GM19025 (cell line): ENCODE measurements around the gene CKMT2.

ENCODE experiments used
- ATAC-seq: cut with Tn5 transposase; IDR thresholded peaks from one replicate; pipeline ENCODE4 v1.9.1; 2021; ENCODE audit warnings: mild to moderate bottlenecking, low read depth, moderate library complexity; ENCODE audit not compliant: unreplicated experiment

CKMT2 gene

DNA sequence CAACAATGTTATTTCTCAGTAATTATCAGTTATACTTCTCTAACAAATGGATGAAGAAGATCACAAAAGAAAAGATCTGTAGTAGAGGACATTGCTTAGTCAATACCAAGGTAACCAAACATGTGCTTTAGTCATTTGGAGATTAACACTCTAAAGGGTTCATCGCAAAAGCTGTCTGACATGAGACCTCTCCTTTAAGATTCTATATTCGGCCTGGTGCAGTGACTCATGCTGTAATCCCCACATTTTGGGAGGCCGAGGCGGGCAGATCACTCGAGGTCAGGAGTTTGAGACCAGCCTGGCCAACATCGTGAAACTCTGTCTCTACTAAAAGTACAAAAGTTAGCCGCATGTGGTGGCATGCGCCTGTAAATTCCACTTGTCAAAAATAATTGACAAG is 18.3 kb upstream of the CKMT2 start:
- no peak for ATAC-seq

DNA sequence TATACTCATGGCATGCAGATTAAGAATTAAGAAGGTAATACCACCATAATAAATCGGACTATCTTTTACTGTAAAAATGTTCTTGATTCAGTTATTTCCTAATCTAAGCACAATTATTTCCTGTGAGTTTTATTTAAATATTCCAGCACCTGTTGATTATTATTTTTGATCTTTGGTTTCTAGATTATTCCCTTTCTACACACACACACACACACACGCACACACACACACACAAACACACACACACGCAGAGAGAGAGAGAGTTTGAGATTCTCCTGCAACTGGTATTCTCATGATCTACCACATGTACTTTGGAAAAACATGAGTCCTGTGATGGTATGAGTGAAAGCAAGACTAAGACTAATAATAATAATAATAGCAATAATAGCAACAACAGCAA is 17.0 kb upstream of the CKMT2 start:
- no peak for ATAC-seq

DNA sequence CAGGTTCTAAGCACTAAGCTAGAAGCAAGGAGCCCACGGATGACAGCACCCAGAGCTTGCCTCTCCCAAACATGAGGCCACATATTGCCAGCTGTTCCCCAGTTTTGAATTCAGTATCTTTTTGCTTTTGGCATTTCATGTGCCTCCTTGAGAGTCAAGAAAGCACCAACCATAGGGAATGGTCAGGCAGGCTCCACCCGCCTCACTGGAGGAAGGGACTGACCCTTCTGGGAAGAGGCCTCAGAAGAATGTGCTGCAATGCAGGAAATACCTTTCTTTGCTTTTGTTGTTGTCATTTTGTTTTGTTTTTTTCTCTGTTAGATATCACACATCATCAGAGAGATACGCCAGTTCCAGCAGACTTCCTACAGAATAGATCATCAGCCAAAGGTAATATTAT is 13.7 kb upstream of the CKMT2 start:
- no peak for ATAC-seq

DNA sequence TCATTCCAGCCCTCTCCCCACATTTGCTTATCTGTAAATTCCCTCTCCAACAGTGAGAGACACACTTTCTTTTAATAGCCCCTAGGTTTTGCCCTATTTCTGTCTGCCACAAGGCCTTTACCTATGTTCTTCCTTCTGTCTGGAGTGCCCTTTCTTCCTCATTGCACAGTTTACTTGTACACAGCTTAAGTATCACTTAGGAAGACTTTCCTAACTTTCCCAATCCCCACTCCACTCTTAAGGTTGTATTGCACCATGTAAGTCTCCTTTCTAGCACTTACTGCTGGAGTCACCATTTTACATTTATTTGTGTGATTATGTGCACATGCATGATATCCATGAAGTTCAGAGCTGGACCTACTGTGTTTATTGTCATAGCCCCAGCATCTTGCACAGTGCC is 10.8 kb upstream of the CKMT2 start:
- ATAC-seq: no peak

DNA sequence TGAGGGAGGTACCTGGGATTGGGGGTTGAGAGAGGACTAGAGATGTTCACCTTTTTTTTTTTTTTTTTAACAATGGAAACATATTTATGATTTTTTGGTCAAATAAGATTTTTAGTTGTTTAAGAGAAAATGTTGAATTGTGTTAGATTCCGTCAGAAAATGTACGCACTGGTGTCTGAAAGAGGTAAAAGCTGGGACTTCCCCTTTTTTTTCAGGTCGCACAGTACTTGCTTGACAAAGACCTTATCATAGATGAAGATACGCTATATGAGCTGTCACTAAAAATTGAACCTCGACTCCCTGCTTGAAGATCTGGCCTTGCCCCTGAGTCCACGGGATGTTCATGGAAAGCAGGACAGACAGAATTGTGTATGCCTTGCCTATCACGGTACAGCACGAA is 7.7 kb upstream of the CKMT2 start:
- no peak for ATAC-seq

DNA sequence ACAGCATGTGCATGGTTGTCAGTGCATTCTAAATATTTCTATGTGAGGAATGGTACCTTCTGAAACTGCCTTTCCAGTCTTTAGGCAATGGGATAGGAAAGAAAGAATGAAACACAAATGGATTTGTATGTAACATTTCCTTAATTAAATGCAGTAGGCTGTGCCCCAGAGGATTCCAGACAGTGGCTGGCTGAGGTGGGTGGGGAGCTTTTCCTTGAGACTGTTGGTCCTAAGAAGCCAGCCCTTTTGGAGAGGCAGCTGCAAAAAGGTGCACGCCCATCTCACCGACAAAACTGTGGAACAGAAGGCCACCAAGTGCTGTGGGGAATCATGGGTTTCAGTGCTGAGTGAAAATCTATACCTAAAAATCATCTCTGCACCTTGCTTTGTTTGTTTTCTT is 6.8 kb upstream of the CKMT2 start:
- no peak for ATAC-seq

DNA sequence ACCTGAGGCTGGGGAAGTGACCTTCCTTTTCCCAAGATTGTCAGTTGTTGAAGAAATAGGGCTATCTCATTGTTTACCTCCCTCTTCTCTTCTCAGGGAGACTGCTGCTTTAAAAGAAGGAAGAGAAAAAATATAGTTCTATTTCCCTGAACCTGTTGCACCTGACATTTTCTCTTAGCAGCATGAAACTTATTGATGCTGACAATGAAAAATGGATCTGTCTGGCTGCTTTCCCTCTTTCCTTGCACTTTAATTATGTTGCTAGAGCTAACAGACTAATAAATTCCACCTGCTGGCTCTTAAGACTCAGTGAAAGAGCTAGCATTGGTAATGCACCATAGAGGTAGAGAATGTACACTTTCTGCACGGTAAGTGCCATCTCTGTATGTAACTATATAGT is 6.2 kb upstream of the CKMT2 start:
- ATAC-seq: no peak

DNA sequence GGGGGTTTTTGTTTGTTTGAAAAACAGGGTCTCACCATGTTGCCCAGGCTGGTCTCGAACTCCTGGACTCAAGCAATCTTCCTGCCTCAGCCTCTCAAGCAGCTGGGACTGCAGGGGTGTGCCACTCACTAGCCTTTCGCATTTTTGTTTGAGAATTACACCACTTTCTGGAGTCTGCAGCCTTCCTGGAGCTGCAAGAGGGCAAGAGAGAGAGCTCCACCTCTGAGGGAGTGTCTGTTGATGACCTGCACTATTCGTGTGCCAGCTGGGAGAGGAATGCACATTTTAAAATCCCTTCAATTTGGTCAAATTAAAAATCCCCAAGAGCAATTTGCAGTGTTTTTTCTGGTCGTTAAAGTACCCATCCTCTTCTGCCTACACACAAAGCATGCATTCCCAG is 5.0 kb upstream of the CKMT2 start:
- no peak for ATAC-seq

DNA sequence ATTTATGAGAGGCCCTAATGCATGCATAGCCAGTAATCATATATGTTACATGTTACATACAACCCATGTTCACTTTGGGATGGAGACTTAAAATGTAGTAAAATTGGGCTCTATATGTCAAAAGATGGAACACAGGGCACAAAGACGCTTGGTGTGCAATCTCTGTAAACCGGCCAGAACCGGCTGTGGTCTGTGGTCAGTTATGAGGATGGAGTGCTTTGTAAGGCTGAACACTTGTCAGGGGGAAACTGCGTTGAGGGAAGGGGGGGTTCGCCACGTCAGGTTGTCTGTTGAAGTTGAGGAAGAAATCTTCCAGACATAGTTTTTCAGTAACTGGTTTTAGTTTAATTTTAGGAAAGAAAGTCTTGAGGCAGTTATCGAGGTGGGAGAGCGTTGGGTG is 2.7 kb upstream of the CKMT2 start:
- ATAC-seq: no peak

DNA sequence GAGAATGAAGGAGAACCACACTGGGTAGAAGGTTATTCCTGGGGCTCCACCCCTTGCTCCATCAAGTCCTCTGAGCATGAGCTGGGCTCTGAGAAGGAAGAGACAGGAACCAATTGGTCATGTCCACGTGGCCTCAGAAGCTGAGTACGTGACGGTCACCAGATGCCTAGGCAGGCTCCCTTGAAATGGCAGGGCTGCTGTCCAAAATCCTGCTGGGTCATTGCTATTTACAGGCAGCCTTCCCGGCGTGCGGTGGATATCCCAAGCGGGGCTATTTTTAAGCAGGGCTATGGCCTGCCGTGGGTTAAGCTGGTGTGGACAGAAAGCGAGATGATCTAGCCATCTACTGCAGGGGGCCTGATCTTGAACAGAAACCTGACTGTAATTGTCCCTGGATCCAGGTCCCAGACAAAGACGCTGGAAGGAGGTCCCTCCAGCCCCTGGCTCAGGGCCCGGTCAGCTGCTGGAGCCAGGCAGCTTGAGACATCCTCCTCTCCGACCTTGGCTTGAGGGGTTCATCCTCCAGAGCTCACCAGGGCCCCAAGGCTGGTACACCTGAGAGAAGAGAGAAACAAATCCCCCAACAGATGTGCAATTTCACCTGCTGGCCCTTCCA is 550 bp upstream of the CKMT2 start:
- ATAC-seq: no peak

DNA sequence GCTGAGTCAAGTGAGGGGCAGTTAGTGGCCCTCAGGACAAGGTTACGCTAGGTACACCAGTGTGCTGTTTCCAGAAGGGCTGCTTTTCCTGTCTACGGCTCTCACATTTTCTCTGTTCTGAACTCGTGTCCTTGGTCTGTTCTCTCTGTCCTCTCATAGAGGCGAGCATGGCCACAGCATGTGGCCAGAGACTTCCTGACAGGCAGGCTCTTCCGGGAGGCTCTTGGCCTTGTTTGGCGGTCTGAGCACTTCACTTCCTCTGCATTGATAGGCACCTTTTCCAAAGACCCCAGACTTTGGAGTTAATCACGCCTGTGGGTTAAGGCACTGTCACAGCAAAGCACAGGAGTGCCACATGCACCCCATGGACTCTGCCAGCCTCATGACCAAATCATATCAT is 1.2 kb downstream of the CKMT2 start:
- no peak for ATAC-seq

DNA sequence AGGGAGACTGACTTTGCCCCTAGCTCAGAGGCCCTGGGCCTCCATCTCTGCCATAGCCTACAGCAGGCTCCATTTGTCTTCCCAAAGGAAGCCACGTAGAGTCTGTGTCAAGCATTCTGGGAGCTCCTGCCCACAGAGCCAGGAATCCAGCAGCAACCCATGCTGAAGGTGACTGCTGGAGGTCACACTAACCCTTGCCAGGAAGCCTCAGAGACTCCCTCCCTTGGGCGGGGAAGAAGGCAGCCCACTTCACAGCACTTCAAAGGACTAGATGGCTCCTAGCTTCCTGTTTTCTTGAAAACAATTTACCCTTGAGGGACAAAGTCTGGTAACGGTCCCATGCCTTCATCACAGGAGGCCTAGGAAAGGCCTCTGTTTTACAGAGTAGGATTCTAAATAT is 1.7 kb downstream of the CKMT2 start:
- no peak for ATAC-seq

DNA sequence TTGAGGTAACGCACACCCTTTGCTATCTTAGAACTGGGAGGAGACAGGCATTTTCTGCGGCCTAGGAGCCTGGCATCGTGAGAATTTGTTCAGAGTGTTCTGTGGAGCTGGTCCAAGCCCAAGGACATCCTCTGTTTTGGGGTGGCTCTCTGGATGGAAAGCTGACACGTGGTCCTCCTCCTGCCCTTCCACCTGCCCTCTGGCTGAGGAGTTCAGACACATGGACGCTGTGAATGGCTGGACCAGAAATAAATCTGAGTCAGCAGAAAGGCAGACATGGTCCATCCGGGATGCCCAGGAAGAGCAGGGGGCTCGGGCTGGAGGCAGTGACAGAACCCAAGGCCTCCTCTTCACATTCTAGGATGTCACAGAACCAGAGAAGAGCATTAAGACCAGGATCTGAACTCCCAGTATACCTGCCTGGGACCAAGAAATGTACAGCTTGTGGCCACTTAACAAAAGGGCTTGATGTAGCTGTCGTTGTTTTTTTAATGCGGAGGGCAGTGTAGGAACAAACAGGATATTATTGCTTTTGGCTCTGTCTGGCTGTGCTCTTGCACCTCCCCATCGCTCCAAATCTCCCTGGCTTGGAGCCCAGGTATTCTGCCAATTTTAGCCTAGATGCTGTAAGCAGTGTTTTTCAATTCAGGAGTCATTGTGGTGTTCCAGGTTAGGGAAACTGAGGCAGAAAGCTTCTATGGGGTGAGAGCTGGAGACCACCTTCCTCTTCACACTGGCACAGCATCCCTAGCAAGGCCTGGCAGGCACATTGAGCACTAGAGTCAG is 2.4 kb downstream of the CKMT2 start:
- ATAC-seq: no peak

DNA sequence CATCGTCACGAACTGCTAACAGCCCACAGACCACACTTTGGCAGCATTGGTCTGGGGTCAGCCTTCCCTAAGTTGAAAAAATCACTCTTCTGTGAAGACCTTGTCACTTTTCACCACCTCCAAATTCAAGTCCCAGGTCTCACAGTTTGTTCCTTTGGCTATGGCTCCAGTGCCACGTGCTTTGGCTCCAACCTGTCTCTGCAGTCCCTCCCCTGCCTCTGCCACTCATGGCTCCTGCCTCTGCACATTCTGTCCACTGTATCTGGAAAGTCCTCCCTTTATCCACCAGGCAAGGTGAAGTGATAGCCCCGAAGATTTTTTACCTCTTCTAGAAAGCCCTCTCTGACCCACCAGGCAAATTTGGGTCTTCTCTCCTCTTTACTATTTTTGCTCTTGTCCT is 5.3 kb downstream of the CKMT2 start:
- no peak for ATAC-seq

DNA sequence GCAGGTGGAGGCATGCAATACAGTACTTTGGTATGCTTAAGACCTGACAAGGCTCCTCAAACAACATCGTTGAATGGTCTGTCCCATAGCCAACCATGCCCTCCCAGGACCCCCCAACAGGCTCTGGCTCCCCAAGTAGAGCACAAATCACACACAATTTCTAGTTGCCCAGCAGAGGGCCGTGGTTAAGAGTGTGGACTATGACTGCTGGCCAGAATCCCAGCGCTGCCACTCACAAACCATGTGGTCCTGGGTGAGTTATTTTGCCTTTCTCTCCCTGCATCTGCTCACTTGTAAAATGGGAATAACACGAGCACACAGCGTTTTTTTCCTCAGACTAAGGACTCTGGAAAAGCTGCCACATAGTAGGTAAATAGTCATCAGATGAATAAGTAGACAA is 6.5 kb downstream of the CKMT2 start:
- ATAC-seq: no peak

DNA sequence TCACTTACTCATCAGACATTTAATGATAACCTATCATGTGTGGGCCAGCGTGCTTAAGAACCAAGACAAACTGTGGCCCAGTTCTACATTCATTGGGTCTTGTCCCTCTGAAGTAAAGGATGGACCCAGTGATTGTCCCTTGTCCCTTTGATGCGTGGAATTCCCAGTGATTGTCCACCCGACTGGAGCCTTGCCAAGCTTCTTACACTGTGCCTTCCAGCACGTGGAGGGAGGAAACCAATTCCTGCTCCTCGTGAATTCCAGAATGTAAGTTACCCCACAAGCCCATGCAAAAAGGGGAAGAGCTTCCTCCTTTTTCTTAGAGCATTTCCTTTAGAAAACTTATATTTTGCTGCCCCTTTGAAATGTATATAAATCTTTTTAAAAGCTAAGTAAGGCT is 7.9 kb downstream of the CKMT2 start:
- no peak for ATAC-seq

DNA sequence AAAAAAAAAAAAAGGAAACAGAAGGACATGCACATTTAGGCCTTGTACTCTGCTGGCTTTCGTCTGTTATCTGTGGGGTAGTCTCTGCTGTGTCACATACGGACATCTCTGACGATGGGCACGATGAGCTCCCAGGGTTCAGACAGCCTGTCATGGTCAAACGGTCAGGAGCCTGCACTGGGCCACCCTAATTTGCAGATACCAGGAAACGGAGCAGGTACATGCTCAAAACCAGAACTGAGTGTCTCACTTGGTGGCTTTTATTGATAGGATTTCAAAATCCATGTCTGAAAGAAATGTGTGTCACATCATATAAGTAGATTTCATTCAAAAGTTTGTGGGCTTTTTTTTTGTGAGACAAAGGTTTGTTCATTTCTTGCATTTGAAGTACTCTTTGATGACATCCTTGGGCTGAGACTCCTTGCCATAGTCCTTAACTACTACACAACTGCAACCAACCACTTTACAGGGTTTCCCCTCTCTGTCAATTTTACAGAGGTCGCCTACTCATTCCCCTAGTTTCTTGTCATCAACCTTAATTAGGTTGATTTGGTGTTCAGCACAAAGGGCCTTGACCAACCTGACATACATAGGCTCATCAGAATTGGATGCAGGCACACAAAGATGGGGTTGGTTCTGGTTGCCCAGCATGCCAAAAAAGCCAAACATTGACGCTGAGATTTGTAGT is 9.0 kb downstream of the CKMT2 start:
- ATAC-seq: no peak

DNA sequence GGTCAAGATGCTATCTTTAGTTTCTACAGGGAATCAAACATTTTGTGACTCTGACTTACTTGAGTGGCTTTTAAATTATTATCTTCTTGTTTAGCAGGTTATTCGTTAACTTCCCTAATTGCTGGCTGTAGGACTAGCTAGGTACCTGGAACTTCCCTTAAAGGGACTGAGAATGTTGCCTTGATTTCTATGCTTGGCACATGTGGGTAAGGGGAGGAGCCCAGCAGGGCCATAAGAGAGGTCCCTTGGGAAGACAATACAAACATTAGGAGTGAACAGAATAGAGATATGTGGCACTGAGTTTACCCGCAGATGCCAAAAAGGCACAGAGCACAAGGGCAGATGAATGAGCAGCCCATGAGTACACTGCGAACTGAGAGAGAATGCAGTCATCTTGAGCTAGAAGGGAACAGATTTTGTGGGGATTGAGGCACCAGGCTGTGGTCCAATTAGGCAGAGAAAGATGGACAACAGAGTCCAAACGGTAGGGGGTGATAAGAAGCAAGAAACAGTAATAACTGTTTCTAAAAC is 9.8 kb downstream of the CKMT2 start:
- no peak for ATAC-seq

DNA sequence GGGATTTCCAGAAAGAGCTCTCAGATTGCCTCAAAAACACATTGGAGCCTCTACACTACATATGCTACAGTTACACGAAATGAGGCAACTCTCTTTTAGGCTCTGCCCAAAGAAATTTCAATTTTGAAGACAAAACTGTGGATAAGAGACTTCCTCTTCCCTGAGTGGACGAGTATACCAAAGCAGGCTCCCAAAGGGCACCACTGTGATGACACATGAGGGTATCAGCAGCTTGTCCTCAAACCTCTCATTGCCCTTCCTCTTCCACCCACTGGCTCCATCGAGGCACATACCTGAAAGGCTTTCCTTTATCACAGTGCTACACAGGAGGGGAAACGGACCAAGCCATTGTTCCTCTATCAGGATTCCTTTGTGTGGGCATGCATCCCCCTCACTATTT is 11.3 kb downstream of the CKMT2 start:
- ATAC-seq: no peak

DNA sequence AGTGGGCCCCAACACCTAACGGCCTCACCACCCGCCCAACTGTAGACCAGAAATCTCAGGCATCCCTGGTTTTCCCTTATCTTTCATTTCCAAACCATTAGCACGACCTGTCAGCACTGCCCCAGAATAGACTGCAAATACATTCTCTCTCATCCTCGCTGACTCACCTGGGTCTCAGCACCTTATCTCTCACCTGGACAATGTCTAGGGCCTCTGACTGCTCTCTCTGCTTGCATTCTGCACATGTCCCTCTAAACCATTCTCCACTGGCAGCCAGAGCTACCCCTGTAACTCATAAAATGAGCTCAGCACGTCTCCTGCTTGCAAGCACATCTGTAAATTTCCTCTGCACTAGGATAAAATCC is 12.7 kb downstream of the CKMT2 start:
- no peak for ATAC-seq

DNA sequence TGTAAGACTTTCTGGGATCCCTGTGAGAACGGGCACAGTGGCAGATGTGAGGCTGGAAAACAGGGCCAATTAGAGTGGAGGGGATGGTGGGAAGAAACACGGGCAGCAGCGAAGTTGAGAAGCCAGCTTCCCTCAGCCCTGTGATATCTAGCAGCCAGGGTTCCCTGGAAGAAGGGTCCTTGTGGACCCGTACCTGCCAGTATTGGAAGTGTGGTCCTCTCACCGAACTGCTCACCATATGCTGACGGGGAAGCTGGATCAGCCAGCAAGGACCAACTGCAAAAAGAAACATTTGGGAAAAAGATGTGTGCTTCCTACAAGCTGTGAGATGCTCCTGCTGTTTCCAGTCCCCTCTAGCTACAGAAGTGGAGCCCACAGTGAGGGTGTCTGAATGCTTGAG is 13.6 kb downstream of the CKMT2 start:
- no peak for ATAC-seq

DNA sequence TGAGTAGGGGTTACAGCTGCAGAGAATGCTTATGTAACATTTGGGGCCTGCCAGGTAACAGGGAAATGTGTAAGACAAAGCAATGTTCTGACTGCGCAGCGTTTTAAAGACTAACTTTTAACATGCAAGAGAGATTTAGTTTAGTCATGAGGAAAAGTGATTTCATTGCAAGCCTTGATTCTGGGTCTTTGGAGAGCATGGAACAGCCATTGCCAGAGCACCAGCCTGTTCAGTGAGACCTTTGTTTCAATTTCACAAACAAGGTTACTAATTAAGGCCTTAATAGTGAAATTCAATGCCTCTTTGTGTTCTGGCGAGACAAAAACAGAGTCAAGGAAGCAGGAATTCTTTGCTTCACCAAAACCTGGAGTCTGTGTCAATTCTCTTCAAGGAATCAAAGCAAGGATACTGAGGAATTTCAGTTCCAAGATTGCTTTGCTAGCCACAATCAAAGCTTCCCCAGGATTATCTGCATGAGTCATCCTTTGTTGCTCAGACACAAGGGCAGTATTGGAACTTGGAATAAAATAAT is 14.4 kb downstream of the CKMT2 start:
- ATAC-seq: no peak
